Right lobe of liver (tissue), 4 donors: ENCODE data around the gene AJAP1.

Experiments
- POLR2A ChIP-seq: fragments of 450-650 bp; IDR thresholded peaks from one replicate; pipeline ENCODE4 v1.6.1; 2017; ENCODE audit warnings: antibody characterized with exemption, mild to moderate bottlenecking
- TF ChIP-seq, protein P1 (sequence below), 4 donors: fragments of 200-600 bp in 3 of 4; fragments of 450-650 bp in 1 of 4; IDR thresholded peaks; one replicate each; pipeline versions ENCODE4 v1.5.1 to v1.8.0; 2016 to 2022; ENCODE audit warnings: antibody characterized with exemption in 4 of 4, mild to moderate bottlenecking in 2 of 4
- donor health status: DM: no; HTN: no; CAD: no.
- donor health status: DM: no; HTN: no; CAD: no.
- donor health status: DM: no; HTN: yes; CAD: no.

DNA sequence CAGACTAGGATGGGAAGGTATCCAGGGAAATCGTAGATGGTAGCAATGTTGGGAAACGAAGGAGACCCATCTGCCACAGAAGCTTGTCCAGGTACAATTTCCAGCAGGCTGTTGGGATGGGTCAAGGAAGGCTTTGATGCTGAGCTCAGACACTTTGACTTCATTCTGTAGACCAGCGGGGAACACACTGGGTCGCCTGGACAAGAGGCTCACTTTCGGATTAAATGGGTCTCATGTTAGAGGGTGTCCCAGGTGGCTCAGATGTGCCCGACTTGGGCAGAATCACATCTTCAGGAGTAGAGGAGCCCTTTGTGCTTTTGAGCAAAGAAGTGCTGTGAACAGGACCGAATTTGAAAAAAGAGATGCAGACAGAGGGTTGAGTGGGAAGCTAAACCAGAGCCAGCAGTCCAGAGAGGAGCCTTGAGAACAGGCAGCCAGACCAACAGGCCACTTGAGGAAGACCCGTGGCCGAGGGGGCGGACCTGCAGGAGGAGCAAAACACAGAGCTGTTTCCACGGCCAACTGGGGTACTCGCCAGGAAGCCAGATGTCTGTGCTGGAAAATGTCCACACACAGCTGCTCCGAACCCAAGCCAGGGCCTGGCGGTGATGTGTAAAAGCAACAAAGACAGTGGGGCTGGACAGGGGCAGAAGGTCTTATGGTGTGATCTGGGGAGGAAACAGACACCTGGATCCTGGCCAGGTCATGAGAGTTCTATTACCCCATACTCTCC, 146.9 kb downstream of the AJAP1 start:
- TF ChIP-seq, protein P1, sequence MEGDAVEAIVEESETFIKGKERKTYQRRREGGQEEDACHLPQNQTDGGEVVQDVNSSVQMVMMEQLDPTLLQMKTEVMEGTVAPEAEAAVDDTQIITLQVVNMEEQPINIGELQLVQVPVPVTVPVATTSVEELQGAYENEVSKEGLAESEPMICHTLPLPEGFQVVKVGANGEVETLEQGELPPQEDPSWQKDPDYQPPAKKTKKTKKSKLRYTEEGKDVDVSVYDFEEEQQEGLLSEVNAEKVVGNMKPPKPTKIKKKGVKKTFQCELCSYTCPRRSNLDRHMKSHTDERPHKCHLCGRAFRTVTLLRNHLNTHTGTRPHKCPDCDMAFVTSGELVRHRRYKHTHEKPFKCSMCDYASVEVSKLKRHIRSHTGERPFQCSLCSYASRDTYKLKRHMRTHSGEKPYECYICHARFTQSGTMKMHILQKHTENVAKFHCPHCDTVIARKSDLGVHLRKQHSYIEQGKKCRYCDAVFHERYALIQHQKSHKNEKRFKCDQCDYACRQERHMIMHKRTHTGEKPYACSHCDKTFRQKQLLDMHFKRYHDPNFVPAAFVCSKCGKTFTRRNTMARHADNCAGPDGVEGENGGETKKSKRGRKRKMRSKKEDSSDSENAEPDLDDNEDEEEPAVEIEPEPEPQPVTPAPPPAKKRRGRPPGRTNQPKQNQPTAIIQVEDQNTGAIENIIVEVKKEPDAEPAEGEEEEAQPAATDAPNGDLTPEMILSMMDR (IDR thresholded peaks at IDR 0.05), result no peak
- TF ChIP-seq POLR2A, result no peak
